HG03060 (cell line): ENCODE data around the gene TULP3.

Experiments used
- ATAC-seq: cut with Tn5 transposase; IDR thresholded peaks from one replicate; pipeline ENCODE4 v1.9.1; 2021; ENCODE audit warnings: low read depth, moderate number of reproducible peaks; ENCODE audit not compliant: unreplicated experiment

The TULP3 gene

GRCh38 chr12:2877047-2877952 lies 13.4 kb upstream of the TULP3 start, which contains the start of the genes FOXM1 and RHNO1:
Gene FOXM1, minus strand, starts transcription at chr12:2877174. Its CDS starts 2,696 bp downstream, at chr12:2874478.
Gene RHNO1, plus strand, starts transcription at chr12:2877223. Its CDS starts 8,144 bp downstream, at chr12:2885367.
- ATAC-seq = no peak

GRCh38 chr12:2877953-2878732 lies 12.5 kb upstream of the TULP3 start:
- ATAC-seq = no peak

DNA sequence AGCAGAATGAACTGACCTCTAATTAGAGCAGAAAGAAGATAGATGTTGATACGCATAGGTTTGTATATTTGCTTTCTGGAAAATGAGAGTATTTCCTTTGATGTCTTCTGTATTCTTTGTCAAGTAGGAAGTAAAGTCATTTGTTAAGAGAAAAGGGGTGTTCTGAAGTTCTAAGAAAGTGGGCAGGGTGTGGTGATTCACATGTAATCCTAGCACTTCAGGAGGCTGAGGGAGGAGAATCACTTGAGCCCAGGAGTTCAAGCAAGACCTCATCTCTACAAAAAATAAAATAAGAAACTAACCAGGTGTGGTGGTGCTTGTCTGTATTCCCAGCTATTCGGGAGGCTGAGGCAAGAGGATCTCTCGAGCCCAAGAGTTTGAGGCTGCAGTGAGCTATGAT lies 10.8 kb upstream of the TULP3 start:
- no peak for ATAC-seq

DNA sequence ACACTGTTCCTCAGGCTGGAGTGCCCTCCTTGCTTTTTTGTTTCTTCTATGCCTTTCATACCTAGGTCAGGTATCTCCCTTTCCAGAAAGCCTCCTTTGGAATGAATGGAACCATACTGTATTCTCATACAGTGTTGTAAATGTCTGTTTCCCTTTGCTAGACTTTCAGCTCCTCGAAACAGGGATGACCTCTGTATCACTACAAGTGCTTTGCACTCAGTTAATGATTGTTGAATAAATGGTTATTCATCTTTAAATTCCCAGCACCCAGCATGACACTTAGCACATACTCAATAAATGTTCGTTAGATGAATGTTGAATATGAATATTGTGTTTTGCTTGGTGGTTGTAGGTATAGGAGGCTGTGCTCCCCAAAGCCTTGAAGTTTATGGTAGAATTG lies 5.9 kb upstream of the TULP3 start:
- ATAC-seq = no peak

GRCh38 chr12:2886768-2887450 lies 3.8 kb upstream of the TULP3 start:
- no peak for ATAC-seq

DNA sequence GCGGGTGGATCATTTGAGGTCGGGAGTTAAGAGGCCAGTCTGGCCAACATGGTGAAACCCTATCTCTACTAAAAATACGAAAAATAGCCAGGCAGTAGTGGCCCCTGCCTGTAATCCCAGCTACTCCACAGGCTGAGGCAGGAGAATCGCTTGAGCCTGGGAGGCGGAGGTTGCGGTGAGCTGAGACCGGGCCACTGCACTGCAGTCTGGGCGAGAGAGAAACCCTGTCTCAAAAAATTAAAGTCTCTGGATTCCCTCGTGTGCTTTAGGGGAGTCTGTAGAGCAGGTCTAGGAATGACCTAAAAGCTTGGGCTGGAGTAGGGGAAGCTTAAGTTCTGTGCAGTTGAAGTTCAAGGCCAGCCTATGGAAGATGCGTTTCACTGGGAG lies 697 bp upstream of the TULP3 start:
- no peak for ATAC-seq

DNA sequence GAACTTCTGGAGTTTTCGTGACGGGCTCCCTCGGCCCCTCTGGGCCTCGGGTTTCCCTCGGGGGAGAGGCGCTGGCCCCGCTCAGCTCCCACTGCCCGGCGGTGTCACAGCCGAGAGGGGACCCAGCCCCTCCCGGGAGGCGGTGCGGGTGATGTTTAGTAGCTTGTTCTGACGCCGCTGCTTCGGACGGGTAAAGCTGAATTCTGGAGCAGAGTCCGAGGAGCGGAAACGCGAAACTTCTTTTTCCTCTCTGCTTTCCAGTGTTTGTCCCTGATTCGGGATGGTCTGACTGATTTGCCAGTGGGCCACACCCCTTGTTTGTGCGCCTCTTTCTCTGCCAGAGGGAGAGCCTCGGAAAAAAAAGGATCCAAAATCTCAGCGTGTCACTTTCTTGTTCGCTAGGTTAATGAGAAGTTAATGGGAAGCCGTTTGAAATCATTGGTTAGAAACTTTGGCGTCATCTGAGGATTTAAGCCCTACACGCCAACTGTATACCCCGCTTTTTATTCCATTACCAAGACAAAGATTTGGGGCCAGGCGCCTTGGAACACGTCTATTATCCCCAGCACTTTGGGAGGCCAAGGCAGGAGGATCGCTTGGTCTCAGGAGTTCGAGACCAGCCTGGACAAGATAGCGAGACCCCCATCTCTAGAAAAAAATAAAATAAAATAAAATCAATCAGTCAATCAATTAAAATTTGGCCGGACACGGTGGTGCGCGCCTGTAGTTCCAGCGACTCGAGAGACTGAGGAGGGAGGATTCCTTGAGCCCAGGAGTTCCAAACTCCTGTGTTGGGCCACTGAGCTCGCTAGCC lies 756 bp downstream of the TULP3 start:
- peak; percentile 11 for ATAC-seq

GRCh38 chr12:2892246-2892645 lies 1.6 kb downstream of the TULP3 start:
- no peak for ATAC-seq

- no peak for ATAC-seq
Measured at GRCh38 chr12:2893007-2893406, 2.3 kb downstream of the TULP3 start.

GRCh38 chr12:2895051-2895451 lies 4.4 kb downstream of the TULP3 start:
- ATAC-seq = no peak

- no peak for ATAC-seq
Measured at GRCh38 chr12:2895511-2895910, 4.8 kb downstream of the TULP3 start.

DNA sequence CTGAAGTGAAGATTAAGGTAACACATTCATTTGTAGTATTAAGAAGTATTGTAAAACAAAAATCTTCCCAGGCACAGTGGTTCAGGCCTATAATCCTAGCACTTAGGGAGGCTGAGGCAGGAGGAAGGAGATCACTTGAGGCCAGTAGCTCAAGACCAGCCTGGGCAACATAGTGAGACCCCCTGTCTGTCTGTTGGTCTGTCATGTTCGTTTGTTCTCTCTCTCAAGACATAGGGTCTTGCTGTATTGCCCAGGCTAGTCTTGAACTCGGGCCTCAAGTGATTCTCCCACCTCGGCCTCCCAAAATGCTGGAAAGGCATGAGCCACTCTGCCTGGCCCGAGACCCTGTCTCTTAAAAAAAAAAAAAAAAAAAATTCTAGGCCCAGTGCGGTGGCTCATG lies 6.7 kb downstream of the TULP3 start:
- ATAC-seq = no peak

GRCh38 chr12:2900642-2901041 lies 10.0 kb downstream of the TULP3 start:
- ATAC-seq = no peak

DNA sequence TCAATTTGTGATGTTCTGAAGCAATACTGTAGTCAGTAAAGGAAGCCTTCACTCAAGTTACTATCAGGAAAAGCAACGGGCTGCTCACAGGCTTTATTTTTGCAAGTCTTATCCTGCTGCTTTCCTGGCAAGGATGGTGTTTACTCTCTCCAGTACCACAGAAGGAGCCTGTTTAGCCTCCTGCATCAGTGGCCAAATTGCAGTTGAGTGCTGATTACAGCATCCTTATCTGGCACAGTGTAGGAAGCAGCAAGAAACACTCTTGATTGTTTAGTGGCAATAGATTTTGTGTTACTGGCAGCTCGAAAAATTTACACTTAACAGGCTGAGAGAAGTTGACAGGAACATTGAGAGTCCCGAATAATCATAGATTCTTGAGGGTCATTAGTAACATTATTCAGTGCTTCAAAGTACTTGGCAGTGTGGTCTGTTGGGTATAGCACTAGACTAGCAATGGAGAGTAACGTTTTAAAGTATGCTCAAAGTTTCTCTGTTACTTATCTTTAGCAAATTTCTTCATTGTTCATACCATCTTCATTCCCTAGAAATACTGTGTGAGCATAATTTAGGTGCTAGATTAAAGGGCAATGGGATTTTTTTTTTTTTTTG lies 11.7 kb downstream of the TULP3 start:
- no peak for ATAC-seq

DNA sequence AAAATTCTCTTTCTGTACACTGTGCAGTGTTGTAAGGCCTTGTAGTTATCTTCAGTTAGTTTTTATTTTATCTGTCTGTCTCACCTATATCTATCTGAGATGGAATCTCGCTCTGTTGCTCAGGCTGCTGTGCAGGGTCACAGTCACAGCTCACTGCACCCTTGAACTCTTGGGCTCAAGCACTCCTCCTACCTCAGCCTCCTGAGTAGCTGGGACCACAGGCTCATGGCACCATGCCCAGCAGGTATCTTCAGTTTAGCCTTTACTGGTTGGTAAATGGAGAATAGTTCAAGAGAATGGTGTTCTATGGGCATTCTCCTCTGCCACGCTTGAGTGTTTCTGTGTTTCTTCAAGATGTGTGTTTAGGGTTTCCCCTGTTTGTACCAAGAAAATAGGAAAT lies 13.6 kb downstream of the TULP3 start:
- ATAC-seq = no peak

GRCh38 chr12:2912216-2912575 lies 21.5 kb downstream of the TULP3 start:
- no peak for ATAC-seq

DNA sequence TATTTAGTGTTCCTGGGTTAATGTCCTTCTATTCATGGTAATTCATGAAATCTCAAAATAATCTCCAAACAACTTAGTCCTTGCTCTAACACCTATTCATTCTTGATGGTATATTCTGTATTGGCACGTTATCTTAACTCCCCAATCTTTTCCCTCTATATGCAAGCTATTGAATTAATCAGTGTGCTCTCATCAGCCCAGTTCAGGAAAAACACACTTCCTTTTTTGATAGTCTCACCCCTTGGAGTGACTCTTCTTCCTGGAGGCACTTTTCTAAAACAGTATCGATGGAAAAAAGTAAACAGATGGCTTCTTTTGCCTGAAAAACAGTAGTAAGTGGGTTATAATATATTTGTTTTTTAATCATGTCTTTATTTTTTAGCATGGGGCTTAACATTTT lies 28.6 kb downstream of the TULP3 start:
- no peak for ATAC-seq

GRCh38 chr12:2922329-2922728 lies 31.6 kb downstream of the TULP3 start:
- no peak for ATAC-seq

DNA sequence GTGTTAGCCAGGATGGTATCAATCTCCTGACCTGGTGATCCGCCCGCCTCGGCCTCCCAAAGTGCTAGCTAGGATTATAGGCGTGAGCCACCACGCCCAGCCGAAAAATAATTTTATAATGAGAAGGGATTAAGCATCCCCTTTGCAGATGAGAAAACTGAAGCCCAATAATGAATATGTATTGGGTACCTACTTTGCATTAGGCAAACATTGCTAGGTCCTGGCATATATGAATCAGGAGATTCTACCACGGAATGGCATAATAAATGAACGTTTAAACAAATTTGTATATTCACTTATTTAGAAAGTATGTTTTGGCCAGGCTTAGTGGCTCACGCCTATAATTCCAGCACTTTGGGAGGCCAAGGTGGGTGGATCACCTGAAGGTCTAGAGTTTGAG lies 32.4 kb downstream of the TULP3 start:
- ATAC-seq = no peak

GRCh38 chr12:2924019-2924418 lies 33.3 kb downstream of the TULP3 start:
- no peak for ATAC-seq
